ENCODE results near the gene DNAJC5. TPM values are rescaled to one million over a fixed set of nuclear protein-coding genes. Genes with fewer than 3 reads are reported as not detected.
"Not testable (repeated sequence)": the region's sequence is repeated elsewhere in the genome, so short reads cannot be mapped to it uniquely, and the experiment has no call there.

DNAJC5 gene
- total RNA-seq, 1 donor from 2014 or later = 46.4 TPM

DNA sequence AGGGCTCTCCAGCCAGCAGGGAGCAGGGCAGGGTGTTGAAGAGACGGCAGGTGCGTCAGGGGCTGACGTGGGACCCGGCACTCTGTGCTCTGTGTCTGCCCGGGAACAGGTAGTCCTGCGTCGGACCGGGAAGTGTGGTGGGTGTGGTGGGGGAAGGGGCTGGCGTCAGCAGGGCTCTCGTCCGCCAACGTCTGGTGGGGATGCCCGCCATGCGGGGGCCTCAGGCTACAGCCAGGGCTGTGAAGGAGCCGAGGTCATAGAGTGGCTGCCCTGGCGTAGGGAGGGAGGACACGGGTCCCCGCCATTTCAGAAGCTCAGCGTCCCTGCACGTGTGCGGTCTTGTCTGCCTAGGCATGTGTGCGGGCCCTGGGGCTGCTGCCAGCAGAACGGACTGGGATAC, 25.3 kb downstream of the DNAJC5 start:
- no peak overlapping the region for H3K4me3 ChIP-seq (ENCODE audit: low read depth, low read length)
- DNase-seq (ENCODE audit: low read depth) = no peak
- TF ChIP-seq, protein P1, sequence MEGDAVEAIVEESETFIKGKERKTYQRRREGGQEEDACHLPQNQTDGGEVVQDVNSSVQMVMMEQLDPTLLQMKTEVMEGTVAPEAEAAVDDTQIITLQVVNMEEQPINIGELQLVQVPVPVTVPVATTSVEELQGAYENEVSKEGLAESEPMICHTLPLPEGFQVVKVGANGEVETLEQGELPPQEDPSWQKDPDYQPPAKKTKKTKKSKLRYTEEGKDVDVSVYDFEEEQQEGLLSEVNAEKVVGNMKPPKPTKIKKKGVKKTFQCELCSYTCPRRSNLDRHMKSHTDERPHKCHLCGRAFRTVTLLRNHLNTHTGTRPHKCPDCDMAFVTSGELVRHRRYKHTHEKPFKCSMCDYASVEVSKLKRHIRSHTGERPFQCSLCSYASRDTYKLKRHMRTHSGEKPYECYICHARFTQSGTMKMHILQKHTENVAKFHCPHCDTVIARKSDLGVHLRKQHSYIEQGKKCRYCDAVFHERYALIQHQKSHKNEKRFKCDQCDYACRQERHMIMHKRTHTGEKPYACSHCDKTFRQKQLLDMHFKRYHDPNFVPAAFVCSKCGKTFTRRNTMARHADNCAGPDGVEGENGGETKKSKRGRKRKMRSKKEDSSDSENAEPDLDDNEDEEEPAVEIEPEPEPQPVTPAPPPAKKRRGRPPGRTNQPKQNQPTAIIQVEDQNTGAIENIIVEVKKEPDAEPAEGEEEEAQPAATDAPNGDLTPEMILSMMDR (conservative IDR thresholded peaks at IDR 0.05; ENCODE audit: low read depth, low read length) = no peak

GRCh38 chr20:63923651-63924050, 28.7 kb downstream of the DNAJC5 start:
- no peak for DNase-seq (ENCODE audit: low read depth)
- TF ChIP-seq, protein P1 (conservative IDR thresholded peaks at IDR 0.05; ENCODE audit: low read depth, low read length) = no peak
- no peak overlapping the region for H3K4me3 ChIP-seq (ENCODE audit: low read depth, low read length)

- no peak for DNase-seq (ENCODE audit: low read depth)
- TF ChIP-seq, protein P1 (conservative IDR thresholded peaks at IDR 0.05; ENCODE audit: low read depth, low read length) = no peak
- H3K4me3 ChIP-seq (ENCODE audit: low read depth, low read length) = no peak overlapping the region
Measured at GRCh38 chr20:63924241-63924640, 29.3 kb downstream of the DNAJC5 start.

- no peak overlapping the region for H3K4me3 ChIP-seq (ENCODE audit: low read depth, low read length)
- DNase-seq (ENCODE audit: low read depth) = no peak
- TF ChIP-seq, protein P1 (conservative IDR thresholded peaks at IDR 0.05; ENCODE audit: low read depth, low read length) = no peak
Measured at GRCh38 chr20:63926298-63926697, 31.4 kb downstream of the DNAJC5 start.

GRCh38 chr20:63929071-63929470, 34.1 kb downstream of the DNAJC5 start:
- DNase-seq (ENCODE audit: low read depth) = no peak
- TF ChIP-seq, protein P1 (conservative IDR thresholded peaks at IDR 0.05; ENCODE audit: low read depth, low read length) = no peak
- no peak overlapping the region for H3K4me3 ChIP-seq (ENCODE audit: low read depth, low read length)

- not testable (repeated sequence) for DNase-seq (ENCODE audit: low read depth); H3K4me3 ChIP-seq (ENCODE audit: low read depth, low read length)
Measured at GRCh38 chr20:63929473-63929883, 34.6 kb downstream of the DNAJC5 start.

GRCh38 chr20:63930971-63931553, 36.1 kb downstream of the DNAJC5 start:
- no peak for DNase-seq (ENCODE audit: low read depth)
- TF ChIP-seq, protein P1 (conservative IDR thresholded peaks at IDR 0.05; ENCODE audit: low read depth, low read length) = no peak
- no peak overlapping the region for H3K4me3 ChIP-seq (ENCODE audit: low read depth, low read length)
